Activated T-helper 1 cell treated with anti-CD3 and anti-CD28 coated beads, Interleukin-12 subunit alpha, Interleukin-12 subunit beta, Interleukin-2, Interleukin-4 antibody, amounts not matched to agents 30 ng/mL and 10 ng/mL and 1 ng/mL, durations not matched to agents 14 hours and 24 hours and 36 hours (primary cell): ENCODE data around the gene RPS28. TPM values are rescaled to one million over a fixed set of nuclear protein-coding genes. Genes with fewer than 3 reads are reported as not detected.
"Not testable (repeated sequence)": the region's sequence is repeated elsewhere in the genome, so short reads cannot be mapped to it uniquely, and the experiment has no call there.

Source experiments
- DNase-seq: peaks from one replicate; pipeline ENCODE4 v3.0.0; 2021; ENCODE audit warnings: low spot score
- H3K27ac Mint-ChIP-seq: one replicate; pipeline ENCODE4 v1.8.0; 2021; ENCODE audit warnings: mild to moderate bottlenecking, mixed read lengths
- H3K27me3 Mint-ChIP-seq: one replicate; pipeline ENCODE4 v1.8.0; 2022; ENCODE audit warnings: mild to moderate bottlenecking, moderate library complexity, mixed read lengths; ENCODE audit not compliant: insufficient read depth
- H3K36me3 Mint-ChIP-seq: one replicate; pipeline ENCODE4 v1.8.0; 2021; ENCODE audit warnings: low read depth, mixed read lengths
- H3K4me1 Mint-ChIP-seq: one replicate; pipeline ENCODE4 v1.8.0; 2021; ENCODE audit warnings: low read depth, mixed read lengths
- H3K4me3 Mint-ChIP-seq: one replicate; pipeline ENCODE4 v1.8.0; 2021; ENCODE audit warnings: mild to moderate bottlenecking, moderate library complexity, mixed read lengths
- H3K9me3 Mint-ChIP-seq: one replicate; pipeline ENCODE4 v1.8.0; 2021; ENCODE audit warnings: mixed read lengths
- intact Hi-C: fragments of 100-400 bp; cut with micrococcal nuclease; formaldehyde crosslinking; loops from one replicate; pipeline ENCODE4 v1.15.1; 2024
- total RNA-seq: library from RNA; stranded (reverse); gene quantifications from 2 replicates; pipeline ENCODE4 v1.2.3, GENCODE V29; 2022

Gene RPS28
- total RNA-seq, 1 donor from 2014 or later: 1,836 TPM

DNA sequence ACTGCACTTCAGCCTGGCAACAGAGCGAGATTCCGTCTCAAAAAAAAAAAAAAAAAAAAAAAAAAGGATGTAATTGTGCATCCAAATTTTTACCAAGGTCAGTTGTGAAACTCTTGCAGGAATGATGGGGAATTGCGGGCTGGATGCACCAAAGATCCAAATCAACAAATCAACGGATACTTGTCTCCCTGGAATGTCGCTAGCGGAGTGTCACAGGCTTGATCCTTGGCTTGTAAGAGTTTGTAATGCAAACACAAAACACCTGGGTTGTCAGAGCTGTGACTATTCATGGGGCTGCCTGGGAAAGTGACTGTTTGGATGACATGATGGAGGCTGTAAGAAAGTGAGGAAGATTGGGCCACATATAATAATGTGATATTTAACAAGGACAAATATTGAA, 17.5 kb downstream of the RPS28 start:
- no peaks in the 10 kb centered on the region for H3K9me3 Mint-ChIP-seq
- no peak overlapping the region for H3K4me3 Mint-ChIP-seq
- H3K27me3 Mint-ChIP-seq: peaks cover 57% of the 10 kb centered on the region

DNA sequence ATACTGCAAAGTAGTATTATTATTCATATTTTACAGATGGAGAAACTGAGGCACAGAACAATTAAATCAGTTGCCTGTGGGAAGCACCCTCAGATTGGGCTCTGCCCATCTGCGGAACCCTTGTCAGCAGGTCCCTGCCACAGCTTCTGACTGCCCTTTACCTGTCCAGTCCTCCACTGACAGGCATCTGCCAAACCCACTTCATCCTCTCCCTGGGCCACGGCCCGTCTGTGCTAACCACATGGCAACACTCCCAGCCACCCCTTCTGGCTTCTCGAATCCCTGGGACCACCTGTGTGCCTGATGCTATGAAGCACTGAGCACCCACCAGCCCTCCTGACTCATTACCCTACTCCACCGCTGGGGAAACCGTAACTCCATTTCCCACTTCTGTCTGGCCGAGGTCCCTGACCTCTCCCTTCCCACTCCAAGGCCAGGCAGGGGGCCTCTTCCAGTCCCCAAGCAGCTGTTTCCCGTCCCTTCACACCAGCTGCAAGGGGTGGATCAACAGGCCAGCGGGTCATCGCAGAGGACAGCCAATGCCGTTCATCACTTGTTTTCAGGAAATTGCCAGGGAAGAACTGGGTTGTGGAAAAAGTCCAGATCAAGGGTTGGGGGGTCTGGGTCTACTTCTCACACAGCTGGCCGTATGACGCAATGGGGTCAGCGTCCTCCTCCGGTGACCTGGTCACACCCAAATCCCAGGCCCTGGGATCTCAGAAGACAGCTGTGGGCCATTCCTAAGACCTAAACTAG, 19.2 kb downstream of the RPS28 start:
- Mint-ChIP-seq H3K27me3 (peaks cover 57% of the 10 kb centered on the region), H3K9me3 (no peaks in the 10 kb centered on the region), H3K36me3 (no peaks in the 10 kb centered on the region), H3K27ac (no peak overlapping the region), H3K4me3 (no peak overlapping the region), H3K4me1 (peaks cover 10% of the 10 kb centered on the region)
- intact Hi-C loops: no loop called here
- no peak for DNase-seq

More for the DNA sequence above, 17.5 kb downstream of the RPS28 start:
- intact Hi-C loops: no loop called here
- H3K27ac Mint-ChIP-seq: no peak overlapping the region
- peaks cover 10% of the 10 kb centered on the region for H3K4me1 Mint-ChIP-seq
- no peaks in the 10 kb centered on the region for H3K36me3 Mint-ChIP-seq
- no peak for DNase-seq

DNA sequence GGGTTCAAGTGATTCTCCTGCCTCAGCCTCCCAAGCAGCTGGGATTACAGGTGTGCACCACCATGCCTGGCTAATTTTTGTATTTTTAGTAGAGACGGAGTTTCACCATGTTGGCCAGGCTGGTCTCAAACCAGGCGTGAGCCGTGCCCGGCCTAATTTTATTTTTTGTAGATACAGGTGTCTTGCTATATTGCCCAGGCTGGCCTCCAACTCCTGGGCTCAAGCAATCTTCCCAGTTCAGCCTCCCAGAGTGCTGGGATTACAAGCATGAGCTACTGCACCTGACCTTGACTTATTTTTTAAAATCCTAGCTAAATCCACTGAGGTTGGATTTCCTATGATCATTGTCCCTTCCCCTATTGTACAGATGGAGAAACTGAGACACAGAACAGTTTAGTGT, 20.2 kb downstream of the RPS28 start:
- DNase-seq, H3K36me3 Mint-ChIP-seq, intact Hi-C loops, H3K27ac Mint-ChIP-seq, H3K4me1 Mint-ChIP-seq, H3K9me3 Mint-ChIP-seq: not testable (repeated sequence)
- Mint-ChIP-seq H3K27me3 (peaks cover 49% of the 10 kb centered on the region), H3K4me3 (peak overlapping the region; percentile 37)

DNA sequence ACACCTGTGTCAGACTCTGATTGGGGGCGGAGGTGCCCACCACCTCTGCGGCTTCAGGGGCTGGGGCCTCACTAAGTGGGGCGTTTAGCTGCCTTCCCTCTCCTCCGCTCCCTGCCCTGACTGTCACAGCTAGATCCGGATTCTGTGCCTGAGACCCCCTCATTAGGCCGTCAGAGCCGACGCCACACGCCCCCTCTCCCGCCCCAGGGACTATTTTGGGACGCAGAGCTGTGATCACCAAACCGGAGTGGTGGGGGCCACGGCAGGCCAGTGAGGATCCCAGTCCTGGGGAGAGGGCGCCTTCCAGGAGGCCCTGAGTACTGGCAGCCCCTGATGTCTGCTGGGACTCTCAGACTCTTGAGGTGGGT, 21.0 kb downstream of the RPS28 start:
- peaks cover 5% of the 10 kb centered on the region for H3K4me1 Mint-ChIP-seq
- intact Hi-C loops: loop anchor here (2.0 kb wide), 1 partner anchor 33 kb away; the partner anchor contains the start of gene CD320
- H3K27me3 Mint-ChIP-seq: peaks cover 43% of the 10 kb centered on the region
- no peak overlapping the region for H3K27ac Mint-ChIP-seq
- no peak for DNase-seq
- H3K4me3 Mint-ChIP-seq: no peak overlapping the region
- H3K9me3 Mint-ChIP-seq: no peaks in the 10 kb centered on the region
- H3K36me3 Mint-ChIP-seq: no peaks in the 10 kb centered on the region

DNA sequence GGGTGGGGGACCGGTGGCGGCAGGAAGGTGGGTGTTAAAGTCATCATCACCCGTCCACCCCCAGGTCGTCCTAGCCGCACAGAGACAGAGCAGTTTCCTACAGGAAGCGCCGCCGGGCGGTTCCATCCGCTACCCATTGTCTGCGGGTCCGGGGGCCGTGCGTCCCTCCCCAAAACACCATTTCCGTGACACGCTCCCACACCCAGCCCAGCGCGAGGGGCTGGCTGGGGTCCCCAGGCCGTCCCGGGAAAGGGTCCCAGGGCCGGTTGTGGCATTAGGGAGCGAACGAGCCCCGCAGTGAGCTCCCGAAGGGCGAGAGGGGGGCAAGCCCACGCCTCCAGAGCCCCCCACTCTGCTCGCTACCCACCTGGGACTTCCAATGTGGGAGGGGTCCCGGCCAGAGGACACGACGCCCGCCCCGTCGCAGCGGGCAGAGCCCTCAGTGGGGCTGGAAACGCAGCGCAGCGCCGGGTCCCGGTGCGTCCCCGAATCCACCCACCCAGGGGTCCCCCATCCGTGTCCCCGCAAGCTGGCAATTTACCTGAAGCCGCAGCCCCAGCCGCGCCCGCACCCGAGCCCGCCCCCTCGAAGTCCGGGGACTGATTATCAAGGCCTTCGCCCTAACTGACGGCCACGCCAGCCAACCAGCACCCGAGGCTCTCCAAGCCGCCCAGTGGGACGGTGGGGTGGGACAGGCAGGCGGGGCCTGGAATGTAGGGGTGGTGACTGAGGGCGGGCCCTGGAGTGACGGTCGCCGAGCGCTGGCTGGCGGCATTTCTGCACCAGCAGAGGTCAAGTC, 21.6 kb downstream of the RPS28 start, which contains the start of gene KANK3:
Gene KANK3, minus strand, starts transcription at position 579 of the 799 bp plus-strand sequence. CDS start 5,434 bp downstream, outside the sequence.
- no peaks in the 10 kb centered on the region for H3K36me3 Mint-ChIP-seq
- peak; percentile 86 for DNase-seq
- H3K27me3 Mint-ChIP-seq: peaks cover 39% of the 10 kb centered on the region
- intact Hi-C loops: loop anchor here (1.0 to 2.0 kb wide), 3 partner anchors 22 to 47 kb away; partner anchors contain the start of genes CD320, NDUFA7, RAB11B and RPS28
- H3K4me1 Mint-ChIP-seq: peaks cover 5% of the 10 kb centered on the region
- H3K4me3 Mint-ChIP-seq: peak within 1 kb of the TSS; percentile 79
- no peak within 1 kb of the TSS for H3K27ac Mint-ChIP-seq
- H3K9me3 Mint-ChIP-seq: no peaks in the 10 kb centered on the region

DNA sequence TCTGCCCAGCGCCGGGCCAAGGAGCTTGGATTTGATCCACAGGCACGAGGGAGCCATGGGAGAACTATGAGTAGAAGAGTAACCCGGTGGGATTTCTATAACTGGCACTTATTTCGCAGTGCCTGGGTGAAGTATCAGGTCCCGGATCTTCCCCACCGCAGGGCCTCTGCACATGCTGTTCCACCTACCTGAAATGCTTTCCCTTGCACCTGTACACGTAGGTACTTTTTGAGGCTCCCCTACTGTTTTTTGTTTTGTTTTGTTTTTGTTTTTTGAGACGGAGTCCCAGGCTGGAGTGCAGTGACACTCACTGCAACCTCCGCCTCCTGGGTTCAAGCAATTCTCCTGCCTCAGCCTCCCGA, 22.2 kb downstream of the RPS28 start:
- H3K4me1 Mint-ChIP-seq: peaks cover 5% of the 10 kb centered on the region
- H3K36me3 Mint-ChIP-seq: no peaks in the 10 kb centered on the region
- no peaks in the 10 kb centered on the region for H3K9me3 Mint-ChIP-seq
- DNase-seq: no peak
- peak overlapping the region; percentile 79 for H3K4me3 Mint-ChIP-seq
- intact Hi-C loops: loop anchor here (1.0 to 2.0 kb wide), 3 partner anchors 22 to 47 kb away; partner anchors contain the start of genes CD320, NDUFA7, RAB11B and RPS28
- H3K27me3 Mint-ChIP-seq: peaks cover 34% of the 10 kb centered on the region
- H3K27ac Mint-ChIP-seq: no peak overlapping the region

DNA sequence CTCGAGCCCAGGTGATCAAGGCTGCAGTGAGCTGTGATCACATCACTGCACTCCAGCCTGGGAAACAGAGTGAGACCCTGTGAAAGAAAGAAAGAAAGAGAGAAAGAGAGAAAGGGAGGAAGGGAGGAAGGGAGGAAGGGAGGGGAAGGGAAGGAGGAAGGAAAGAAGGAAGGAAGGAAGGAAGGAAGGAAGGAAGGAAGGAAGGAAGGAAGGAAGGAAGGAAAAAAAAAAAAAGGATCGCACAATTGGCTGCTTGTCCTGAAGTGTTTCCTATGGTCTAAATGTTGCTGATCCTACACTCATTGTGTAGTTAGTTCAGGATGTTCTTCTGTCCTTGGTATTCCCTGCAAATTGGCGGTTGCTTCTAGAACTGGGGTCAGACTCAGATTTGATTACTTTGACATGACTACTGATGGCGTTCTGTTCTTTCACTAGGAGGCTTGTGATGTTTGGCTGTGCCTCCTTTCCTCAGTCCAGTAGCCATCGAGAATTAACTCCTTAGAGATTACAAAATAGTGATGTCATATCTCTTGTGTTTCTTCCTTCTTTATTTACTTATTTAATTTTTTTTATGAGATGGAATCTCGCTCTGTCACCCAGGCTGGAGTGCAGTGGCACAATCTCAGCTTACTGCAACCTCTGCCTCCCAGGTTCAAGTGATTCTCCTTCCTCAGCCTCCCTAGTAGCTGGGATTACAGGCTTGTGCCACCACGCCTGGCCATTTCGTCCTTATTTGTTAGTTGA, 28.5 kb downstream of the RPS28 start:
- not testable (repeated sequence) for H3K4me3 Mint-ChIP-seq, H3K36me3 Mint-ChIP-seq, H3K9me3 Mint-ChIP-seq, H3K27ac Mint-ChIP-seq, DNase-seq, H3K4me1 Mint-ChIP-seq
- intact Hi-C loops: loop anchor here (5.0 kb wide), 1 partner anchor 228 kb away; the partner anchor contains the start of gene MYO1F
- H3K27me3 Mint-ChIP-seq: peaks cover 29% of the 10 kb centered on the region

DNA sequence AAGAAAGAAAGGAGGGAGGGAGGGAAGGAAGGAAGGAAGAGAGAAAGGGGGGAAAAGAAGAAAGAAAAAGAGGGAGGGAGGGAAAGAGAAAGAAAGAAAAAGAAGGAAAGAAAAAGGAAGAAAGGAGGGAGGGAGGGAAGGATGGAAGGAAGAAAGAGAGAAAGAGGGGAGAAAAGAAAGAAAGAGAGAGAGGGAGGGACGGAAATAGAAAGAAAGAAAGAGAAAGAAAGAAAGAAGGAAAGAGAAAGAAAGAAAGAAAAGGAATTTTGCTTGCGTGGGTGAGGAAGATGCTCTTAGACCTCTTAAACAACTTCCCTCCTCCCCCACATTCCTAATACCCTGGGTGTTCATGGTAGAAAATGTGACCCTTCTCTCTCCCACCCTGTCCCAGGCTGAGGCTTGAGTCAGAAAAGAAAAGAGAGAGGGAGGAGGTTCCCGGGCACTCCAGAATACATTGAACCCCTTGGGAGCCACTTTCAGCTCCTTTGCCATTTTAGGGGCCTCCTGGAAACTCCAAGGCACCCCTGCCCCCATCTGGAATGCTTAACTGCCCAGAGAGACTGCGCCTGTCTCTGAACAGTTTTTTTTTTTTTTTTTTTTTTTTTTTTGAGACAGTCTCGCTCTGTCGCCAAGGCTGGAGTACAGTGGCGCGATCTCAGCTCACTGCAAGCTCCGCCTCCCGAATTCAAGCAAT, 31.0 kb downstream of the RPS28 start:
- no peak overlapping the region for H3K27ac Mint-ChIP-seq
- peaks cover 28% of the 10 kb centered on the region for H3K27me3 Mint-ChIP-seq
- DNase-seq: no peak
- no peaks in the 10 kb centered on the region for H3K36me3 Mint-ChIP-seq
- peaks cover 9% of the 10 kb centered on the region for H3K4me1 Mint-ChIP-seq
- H3K4me3 Mint-ChIP-seq: no peak overlapping the region
- intact Hi-C loops: loop anchor here (5.0 kb wide), 1 partner anchor 225 kb away; the partner anchor contains the start of gene MYO1F
- H3K9me3 Mint-ChIP-seq: no peaks in the 10 kb centered on the region

DNA sequence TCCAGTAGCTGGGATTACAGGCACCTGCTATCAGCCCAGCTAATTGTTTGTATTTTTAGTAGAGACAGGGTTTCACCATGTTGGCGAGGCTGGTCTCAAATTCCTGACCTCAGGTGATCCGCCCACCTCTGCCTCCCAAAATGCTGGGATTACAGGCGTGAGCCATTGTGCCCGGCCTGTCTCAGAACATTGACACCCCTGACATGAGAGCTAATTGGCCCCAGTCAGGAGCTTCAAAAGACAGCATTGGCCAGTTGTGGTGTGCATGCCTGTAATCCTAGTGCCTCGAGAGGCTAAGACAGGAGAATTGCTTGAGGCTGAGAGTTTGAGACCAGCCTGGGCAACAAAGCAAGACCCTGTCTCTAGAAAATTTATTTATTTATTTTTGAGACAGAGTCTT, 31.5 kb downstream of the RPS28 start:
- intact Hi-C loops: loop anchor here (5.0 kb wide), 1 partner anchor 224 kb away; the partner anchor contains the start of gene MYO1F
- not testable (repeated sequence) for H3K4me1 Mint-ChIP-seq, H3K27ac Mint-ChIP-seq, H3K4me3 Mint-ChIP-seq, H3K9me3 Mint-ChIP-seq, H3K36me3 Mint-ChIP-seq, DNase-seq
- H3K27me3 Mint-ChIP-seq: peaks cover 29% of the 10 kb centered on the region

DNA sequence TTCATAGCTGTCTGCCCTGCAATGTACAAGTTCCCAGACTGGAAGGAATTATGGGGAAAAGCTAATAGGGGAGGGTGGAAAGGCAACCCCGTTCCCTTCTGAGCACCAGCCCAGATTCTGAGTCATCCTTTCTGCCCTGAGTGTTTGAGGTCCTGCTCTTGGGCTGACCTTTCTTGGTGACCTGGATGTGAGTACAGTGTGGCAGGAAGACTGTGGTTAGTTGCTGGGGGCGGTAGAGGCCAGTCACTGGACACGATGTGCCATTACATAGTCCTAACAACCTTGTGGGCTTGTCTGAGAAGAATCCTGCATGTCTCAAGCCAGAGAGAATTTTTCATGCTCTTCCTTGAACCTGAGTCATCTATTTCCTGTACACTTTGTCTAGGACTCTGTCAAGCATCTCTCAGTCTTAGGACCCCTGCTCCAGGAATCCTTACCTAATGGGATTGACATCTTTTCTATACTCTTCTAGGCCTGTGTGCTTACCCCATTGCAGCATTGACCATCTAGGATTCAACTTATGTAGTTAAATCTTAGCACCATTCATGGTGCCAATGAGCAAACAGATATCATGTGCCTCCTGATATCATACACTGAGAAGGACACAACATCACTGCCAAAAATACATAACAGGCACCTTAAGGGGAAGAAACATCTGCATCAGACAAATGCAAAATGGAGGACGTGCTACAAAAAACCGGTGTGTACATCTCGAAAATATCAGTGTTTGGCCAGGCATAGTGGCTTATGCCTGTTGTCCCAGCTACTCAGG, 34.5 kb downstream of the RPS28 start:
- H3K9me3 Mint-ChIP-seq: no peaks in the 10 kb centered on the region
- H3K27me3 Mint-ChIP-seq: peaks cover 18% of the 10 kb centered on the region
- no peak overlapping the region for H3K27ac Mint-ChIP-seq
- intact Hi-C loops: no loop called here
- H3K4me1 Mint-ChIP-seq: peaks cover 9% of the 10 kb centered on the region
- H3K36me3 Mint-ChIP-seq: no peaks in the 10 kb centered on the region
- H3K4me3 Mint-ChIP-seq: no peak overlapping the region
- DNase-seq: no peak

DNA sequence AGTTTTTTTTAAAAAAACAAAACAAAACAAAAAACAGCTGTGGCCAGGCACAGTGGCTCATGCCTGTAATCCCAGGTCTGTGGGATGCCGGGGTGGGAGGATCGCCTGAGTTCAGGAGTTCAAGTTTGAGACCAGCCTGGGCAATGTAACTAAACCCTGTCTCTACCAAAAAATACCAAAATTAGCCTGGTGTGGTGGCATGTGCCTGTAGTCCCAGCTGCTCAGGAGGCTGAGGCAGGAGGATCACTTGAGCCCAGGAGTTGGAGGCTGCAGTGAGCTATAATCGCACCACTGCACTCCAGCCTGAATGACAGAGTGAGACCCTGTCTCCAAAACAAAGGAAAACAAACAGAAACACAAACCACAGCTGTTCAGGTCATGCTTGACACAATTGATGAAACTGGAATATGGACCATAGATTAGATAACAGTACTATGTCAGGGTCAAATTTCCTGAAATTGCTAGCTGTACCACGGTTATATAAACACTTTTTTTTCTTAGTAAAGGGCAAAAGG, 35.8 kb downstream of the RPS28 start:
- intact Hi-C loops: no loop called here
- DNase-seq: no peak
- H3K36me3 Mint-ChIP-seq: no peaks in the 10 kb centered on the region
- H3K4me1 Mint-ChIP-seq: peaks cover 9% of the 10 kb centered on the region
- H3K27me3 Mint-ChIP-seq: peaks cover 8% of the 10 kb centered on the region
- no peak overlapping the region for H3K4me3 Mint-ChIP-seq
- no peaks in the 10 kb centered on the region for H3K9me3 Mint-ChIP-seq
- H3K27ac Mint-ChIP-seq: no peak overlapping the region
